GM12878 (cell line): Measurements from ENCODE around the gene RPL10. TPM values are rescaled to one million over a fixed set of nuclear protein-coding genes. Genes with fewer than 3 reads are reported as not detected.

ENCODE experiments used
- ATAC-seq: fragments of 200-7000 bp; cut with Tn5 transposase; 3 replicates; pipeline ENCODE4 v1.9.1; 2020; ENCODE audit warnings: mild to moderate bottlenecking, moderate library complexity
- BruUV-seq: library from RNA; stranded (reverse); fragments of 400-500 nt; replicated peaks from 2 replicates; lab custom pipeline; 2021; lab: Mats Ljungman, UMichigan
- CTCF ChIA-PET: fragments of 300-600 bp; sonication (Branson Sonifier 250); formaldehyde crosslinking; extraction: SDS; loops from one replicate; lab custom pipeline; 2021; ENCODE audit warnings: inconsistent platforms; lab: Yijun Ruan, JAX
- POLR2A ChIA-PET: fragments of 350-600 bp; formaldehyde crosslinking; extraction: SDS; loops from one replicate; lab custom pipeline; 2021; ENCODE audit warnings: inconsistent platforms; lab: Charles Lee
- RAD21 ChIA-PET: fragments of 300-600 bp; sonication (Branson Sonifier 250); formaldehyde crosslinking; loops from one replicate; lab custom pipeline; 2023; ENCODE audit warnings: antibody characterized with exemption; ENCODE audit not compliant: unreplicated experiment; lab: Charles Lee
- SMC1A ChIA-PET: fragments of 300-600 bp; sonication (Branson Sonifier 250); formaldehyde crosslinking; loops from one replicate; lab custom pipeline; 2023; ENCODE audit not compliant: unreplicated experiment, uncharacterized antibody; lab: Charles Lee
- DNase-seq: peaks from one replicate; pipeline ENCODE4 v3.0.0-alpha.2; 2011; ENCODE audit warnings: low read depth, low spot score
- FAIRE-seq: peaks from 3 replicates; lab custom pipeline; 2011; peaks lifted over from hg19 to GRCh38; lab: Jason Lieb, UNC
- H2AFZ ChIP-seq: 2 replicates; pipeline ENCODE4 v1.6.0; 2011; ENCODE audit warnings: low read depth, low read length, control low read depth; ENCODE audit not compliant: control insufficient read depth
- H3K27ac ChIP-seq: 2 replicates; pipeline ENCODE4 v1.5.1; 2011; ENCODE audit warnings: control low read depth; ENCODE audit not compliant: control insufficient read depth, insufficient read depth
- H3K27me3 ChIP-seq, 2 experiments: replicated peaks in 1 of 2; 2 replicates each; pipeline versions ENCODE4 v1.6.0 to v1.6.1; 2011; ENCODE audit warnings: low read length in 1 of 2; ENCODE audit not compliant: control insufficient read depth in 2 of 2, insufficient read depth in 2 of 2
- H3K36me3 ChIP-seq, 2 experiments: 2 replicates each; pipeline ENCODE4 v1.5.1; 2011; ENCODE audit warnings: low read length in 1 of 2; ENCODE audit not compliant: control insufficient read depth in 2 of 2, insufficient read depth in 2 of 2
- H3K4me1 ChIP-seq: 2 replicates; pipeline ENCODE4 v1.6.1; 2011; ENCODE audit warnings: mild to moderate bottlenecking, low read length, moderate library complexity, mixed read lengths; ENCODE audit not compliant: control insufficient read depth, insufficient read depth
- H3K4me2 ChIP-seq: 2 replicates; pipeline ENCODE4 v1.6.0; 2011; ENCODE audit warnings: control low read depth; ENCODE audit not compliant: control insufficient read depth, insufficient read depth
- H3K4me3 ChIP-seq: fragments of 200-600 bp; sonication (generic); 2 replicates; pipeline ENCODE4 v1.5.1; 2016
- H3K79me2 ChIP-seq: 2 replicates; pipeline ENCODE4 v1.6.0; 2011; ENCODE audit warnings: low read length; ENCODE audit not compliant: control insufficient read depth, insufficient read depth
- H3K9ac ChIP-seq: 2 replicates; pipeline ENCODE4 v1.8.0; 2011; ENCODE audit warnings: low read length, control low read depth, mixed read lengths; ENCODE audit not compliant: control insufficient read depth, insufficient read depth
- H3K9me3 ChIP-seq: replicated peaks from 3 replicates; pipeline ENCODE4 v1.5.1; 2011; ENCODE audit warnings: mild to moderate bottlenecking, low read length; ENCODE audit not compliant: control insufficient read depth, insufficient read depth
- H4K20me1 ChIP-seq: 2 replicates; pipeline ENCODE4 v1.6.0; 2011; ENCODE audit not compliant: control insufficient read depth, insufficient read depth
- EED ChIP-seq: sonication (generic); IDR thresholded peaks from 2 replicates; pipeline ENCODE4 v1.6.1; 2016; ENCODE audit warnings: antibody characterized with exemption, low read depth
- EP300 ChIP-seq, 2 experiments: fragments of 150-350 bp in 1 of 2; IDR thresholded peaks; 2 replicates each; pipeline ENCODE4 v1.6.1; 2011 to 2012; ENCODE audit warnings: low read depth in 2 of 2, low read length in 2 of 2, borderline replicate concordance in 1 of 2, improper control_type of control experiment in 1 of 2, inconsistent platforms in 1 of 2; ENCODE audit not compliant: control insufficient read depth in 1 of 2
- FOXK2 ChIP-seq: fragments of 450-650 bp; IDR thresholded peaks from 2 replicates; pipeline ENCODE4 v1.6.1; 2017; ENCODE audit warnings: mild to moderate bottlenecking, moderate library complexity
- MEF2A ChIP-seq: IDR thresholded peaks from 2 replicates; pipeline ENCODE4 v1.6.1; 2011; ENCODE audit warnings: low read depth, mild to moderate bottlenecking, low read length, moderate library complexity; ENCODE audit not compliant: insufficient read depth
- MXI1 ChIP-seq: fragments of 150-350 bp; IDR thresholded peaks from 2 replicates; pipeline ENCODE4 v1.6.1; 2011; ENCODE audit warnings: low read depth, mild to moderate bottlenecking, inconsistent platforms, low read length, improper control_type of control experiment
- NFIC ChIP-seq: IDR thresholded peaks from 2 replicates; pipeline ENCODE4 v1.6.1; 2012; ENCODE audit warnings: low read depth, mild to moderate bottlenecking, inconsistent platforms, low read length, moderate library complexity
- STAT1 ChIP-seq: fragments of 450-650 bp; conservative IDR thresholded peaks from 2 replicates; pipeline ENCODE4 v1.6.1; 2014; ENCODE audit warnings: antibody characterized with exemption, mild to moderate bottlenecking
- WRNIP1 ChIP-seq: IDR thresholded peaks from 2 replicates; pipeline ENCODE4 v1.6.1; 2011; ENCODE audit warnings: low read depth, low read length, improper control_type of control experiment, borderline replicate concordance
- ZSCAN29 ChIP-seq: fragments of 450-650 bp; IDR thresholded peaks from 2 replicates; pipeline ENCODE4 v1.6.1; 2017; ENCODE audit warnings: mild to moderate bottlenecking, moderate library complexity
- WGBS: methylation state at CpG from one replicate; pipeline ENCODE4 v1.1.6; 2016; ENCODE audit warnings: low lambda C conversion rate; ENCODE audit not compliant: insufficient replicate concordance, insufficient coverage; ENCODE audit errors: missing lambda C conversion rate; 5-methylcytosine and 5-hydroxymethylcytosine counted together
- in situ Hi-C: fragments of 300-500 bp; cut with MboI; formaldehyde crosslinking; loops from 9 replicates; pipeline ENCODE4 v1.14.3; 2018; ENCODE audit warnings: mixed read lengths
- intact Hi-C: fragments of 100-400 bp; cut with micrococcal nuclease; formaldehyde crosslinking; loops from one replicate; pipeline ENCODE4 v1.14.2; 2022; ENCODE audit not compliant: unreplicated experiment
- polyA plus RNA-seq, 11 experiments: library from polyadenylated mRNA; depleted of rRNA in 4 of 11; unstranded in 6 of 11; stranded (reverse) in 5 of 11; fragments of >200 nt; fragmentation: Nextera tagmentation in 4 of 11; fragmentation: Illumina TruSeq in 1 of 11; extraction: Ambion mirVana in 4 of 11; extraction: Trizol in 1 of 11; gene quantifications; 1 replicate in 1 of 11; 2 replicates in 10 of 11; pipeline versions ENCODE4 v1.2.1 to v1.2.3, GENCODE V29; 2011 to 2016; ENCODE audit warnings: inconsistent platforms in 2 of 11, missing spikeins in 2 of 11, low read depth in 1 of 11
- total RNA-seq, 4 experiments: library from RNA; depleted of rRNA in 3 of 4; stranded (reverse); fragments of >200 nt in 3 of 4; fragmentation: Illumina TruSeq in 1 of 4; extraction: Trizol in 1 of 4; gene quantifications; 2 replicates each; pipeline versions ENCODE4 v1.2.1 to v1.2.3, GENCODE V29; 2013 to 2021
- TF ChIP-seq, protein P1 (sequence below): fragments of 450-650 bp; IDR thresholded peaks from 2 replicates; pipeline ENCODE4 v1.6.1; 2017; ENCODE audit warnings: low read depth, mild to moderate bottlenecking, moderate library complexity
- TF ChIP-seq, protein P2 (sequence below): fragments of 450-650 bp; IDR thresholded peaks from 2 replicates; pipeline ENCODE4 v1.6.1; 2017; ENCODE audit warnings: mild to moderate bottlenecking, moderate library complexity

The RPL10 gene
- total and polyA plus RNA-seq, 10 of the 15 experiments (the other 5 are each of a cell fraction or from before 2014, with no cell fraction given) = 1,938 to 7,222 (median 4,494) TPM

DNA sequence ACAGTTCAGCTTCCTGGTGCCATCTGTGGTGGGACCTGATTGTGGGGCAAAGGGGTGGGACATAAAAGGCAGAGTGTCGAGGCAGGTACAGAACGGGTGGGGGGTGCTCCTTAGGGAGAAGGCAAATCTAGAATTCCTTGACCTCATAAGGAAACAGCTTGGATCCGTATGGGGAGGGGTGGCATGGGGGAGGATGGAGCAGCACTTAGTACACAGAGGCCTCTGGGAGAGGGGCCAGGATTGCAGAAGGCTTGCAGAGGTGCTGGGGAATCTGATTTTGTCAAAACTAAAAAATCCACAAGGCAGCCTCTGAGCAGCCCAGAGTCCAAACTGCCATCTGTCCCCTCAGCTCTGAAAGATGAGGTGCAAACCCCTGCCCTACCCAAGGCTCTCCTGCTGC lies 21.4 kb upstream of the RPL10 start:
- Histone ChIP-seq H3K79me2 (peaks cover 16% of the 10 kb centered on the region), H3K9ac (no peak overlapping the region), H2AFZ (no peak overlapping the region), H3K4me1 (peaks cover 11% of the 10 kb centered on the region), H3K36me3 (no peaks in the 10 kb centered on the region; a peak in 1 of 4 replicates), H3K27ac (no peak overlapping the region), H3K4me3 (no peak overlapping the region), H3K4me2 (no peak overlapping the region), H4K20me1 (no peaks in the 10 kb centered on the region), H3K27me3 (no peaks in the 10 kb centered on the region), H3K9me3 (no peaks in the 10 kb centered on the region; the same call in 2 of the 3 replicates)
- ATAC-seq (no peak), FAIRE-seq (no peak), DNase-seq (no peak)
- ChIA-PET POLR2A (interaction anchor here (1.2 kb wide), 1 partner anchor 23 kb away, joined by 3 read pairs; no protein-coding TSS in a partner anchor), SMC1A (no interaction called here), CTCF (no interaction called here), RAD21 (no interaction called here)
- in situ Hi-C loops = loop anchor here (5.0 kb wide), 1 partner anchor 161 kb away; no protein-coding TSS in a partner anchor
- 48% methylated on average over 3 of the region's 3 CpGs for WGBS
- no TSS peak for BruUV-seq
- TF ChIP-seq, protein P1, sequence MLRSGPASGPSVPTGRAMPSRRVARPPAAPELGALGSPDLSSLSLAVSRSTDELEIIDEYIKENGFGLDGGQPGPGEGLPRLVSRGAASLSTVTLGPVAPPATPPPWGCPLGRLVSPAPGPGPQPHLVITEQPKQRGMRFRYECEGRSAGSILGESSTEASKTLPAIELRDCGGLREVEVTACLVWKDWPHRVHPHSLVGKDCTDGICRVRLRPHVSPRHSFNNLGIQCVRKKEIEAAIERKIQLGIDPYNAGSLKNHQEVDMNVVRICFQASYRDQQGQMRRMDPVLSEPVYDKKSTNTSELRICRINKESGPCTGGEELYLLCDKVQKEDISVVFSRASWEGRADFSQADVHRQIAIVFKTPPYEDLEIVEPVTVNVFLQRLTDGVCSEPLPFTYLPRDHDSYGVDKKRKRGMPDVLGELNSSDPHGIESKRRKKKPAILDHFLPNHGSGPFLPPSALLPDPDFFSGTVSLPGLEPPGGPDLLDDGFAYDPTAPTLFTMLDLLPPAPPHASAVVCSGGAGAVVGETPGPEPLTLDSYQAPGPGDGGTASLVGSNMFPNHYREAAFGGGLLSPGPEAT = no peak
- TF ChIP-seq MEF2A (no peak), NFIC (no peak), WRNIP1 (no peak), MXI1 (no peak), EP300 (IDR thresholded peaks at IDR 0.05; ENCODE audit: borderline replicate concordance in 1 of 2, control insufficient read depth in 1 of 2, low read depth in 2 of 2, low read length in 2 of 2) (no peak), FOXK2 (no peak), ZSCAN29 (no peak), EED (no peak), STAT1 (no peak)
- TF ChIP-seq, protein P2, sequence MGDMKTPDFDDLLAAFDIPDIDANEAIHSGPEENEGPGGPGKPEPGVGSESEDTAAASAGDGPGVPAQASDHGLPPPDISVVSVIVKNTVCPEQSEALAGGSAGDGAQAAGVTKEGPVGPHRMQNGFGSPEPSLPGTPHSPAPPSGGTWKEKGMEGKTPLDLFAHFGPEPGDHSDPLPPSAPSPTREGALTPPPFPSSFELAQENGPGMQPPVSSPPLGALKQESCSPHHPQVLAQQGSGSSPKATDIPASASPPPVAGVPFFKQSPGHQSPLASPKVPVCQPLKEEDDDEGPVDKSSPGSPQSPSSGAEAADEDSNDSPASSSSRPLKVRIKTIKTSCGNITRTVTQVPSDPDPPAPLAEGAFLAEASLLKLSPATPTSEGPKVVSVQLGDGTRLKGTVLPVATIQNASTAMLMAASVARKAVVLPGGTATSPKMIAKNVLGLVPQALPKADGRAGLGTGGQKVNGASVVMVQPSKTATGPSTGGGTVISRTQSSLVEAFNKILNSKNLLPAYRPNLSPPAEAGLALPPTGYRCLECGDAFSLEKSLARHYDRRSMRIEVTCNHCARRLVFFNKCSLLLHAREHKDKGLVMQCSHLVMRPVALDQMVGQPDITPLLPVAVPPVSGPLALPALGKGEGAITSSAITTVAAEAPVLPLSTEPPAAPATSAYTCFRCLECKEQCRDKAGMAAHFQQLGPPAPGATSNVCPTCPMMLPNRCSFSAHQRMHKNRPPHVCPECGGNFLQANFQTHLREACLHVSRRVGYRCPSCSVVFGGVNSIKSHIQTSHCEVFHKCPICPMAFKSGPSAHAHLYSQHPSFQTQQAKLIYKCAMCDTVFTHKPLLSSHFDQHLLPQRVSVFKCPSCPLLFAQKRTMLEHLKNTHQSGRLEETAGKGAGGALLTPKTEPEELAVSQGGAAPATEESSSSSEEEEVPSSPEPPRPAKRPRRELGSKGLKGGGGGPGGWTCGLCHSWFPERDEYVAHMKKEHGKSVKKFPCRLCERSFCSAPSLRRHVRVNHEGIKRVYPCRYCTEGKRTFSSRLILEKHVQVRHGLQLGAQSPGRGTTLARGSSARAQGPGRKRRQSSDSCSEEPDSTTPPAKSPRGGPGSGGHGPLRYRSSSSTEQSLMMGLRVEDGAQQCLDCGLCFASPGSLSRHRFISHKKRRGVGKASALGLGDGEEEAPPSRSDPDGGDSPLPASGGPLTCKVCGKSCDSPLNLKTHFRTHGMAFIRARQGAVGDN = no peak
- intact Hi-C loops = loop anchor here (10.0 kb wide), 1 partner anchor 48 kb away; the partner anchor contains the start of gene ATP6AP1
